Prostate gland (tissue), 2 donors: Measurements from ENCODE around the gene TNS1.

ENCODE experiments used
- POLR2A ChIP-seq: fragments of 450-650 bp; IDR thresholded peaks from one replicate; pipeline ENCODE4 v1.6.1; 2016; ENCODE audit warnings: antibody characterized with exemption, mild to moderate bottlenecking
- TF ChIP-seq, protein P1 (sequence below), 4 experiments: fragments of 200-600 bp in 2 of 4; fragments of 450-650 bp in 2 of 4; sonication (generic) in 2 of 4; IDR thresholded peaks; 1 replicate in 3 of 4; 2 replicates in 1 of 4; pipeline ENCODE4 v1.5.1; 2016 to 2019; ENCODE audit warnings: antibody characterized with exemption in 4 of 4, mild to moderate bottlenecking in 2 of 4, moderate library complexity in 2 of 4

GRCh38 chr2:217857624-217858506, 144.9 kb downstream of the TNS1 start:
- TF ChIP-seq, protein P1, sequence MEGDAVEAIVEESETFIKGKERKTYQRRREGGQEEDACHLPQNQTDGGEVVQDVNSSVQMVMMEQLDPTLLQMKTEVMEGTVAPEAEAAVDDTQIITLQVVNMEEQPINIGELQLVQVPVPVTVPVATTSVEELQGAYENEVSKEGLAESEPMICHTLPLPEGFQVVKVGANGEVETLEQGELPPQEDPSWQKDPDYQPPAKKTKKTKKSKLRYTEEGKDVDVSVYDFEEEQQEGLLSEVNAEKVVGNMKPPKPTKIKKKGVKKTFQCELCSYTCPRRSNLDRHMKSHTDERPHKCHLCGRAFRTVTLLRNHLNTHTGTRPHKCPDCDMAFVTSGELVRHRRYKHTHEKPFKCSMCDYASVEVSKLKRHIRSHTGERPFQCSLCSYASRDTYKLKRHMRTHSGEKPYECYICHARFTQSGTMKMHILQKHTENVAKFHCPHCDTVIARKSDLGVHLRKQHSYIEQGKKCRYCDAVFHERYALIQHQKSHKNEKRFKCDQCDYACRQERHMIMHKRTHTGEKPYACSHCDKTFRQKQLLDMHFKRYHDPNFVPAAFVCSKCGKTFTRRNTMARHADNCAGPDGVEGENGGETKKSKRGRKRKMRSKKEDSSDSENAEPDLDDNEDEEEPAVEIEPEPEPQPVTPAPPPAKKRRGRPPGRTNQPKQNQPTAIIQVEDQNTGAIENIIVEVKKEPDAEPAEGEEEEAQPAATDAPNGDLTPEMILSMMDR (IDR thresholded peaks at IDR 0.05): no peak
- TF ChIP-seq POLR2A: no peak
